GM12865 (cell line): ENCODE results near the gene ZNF599.
A peak's percentile ranks its signal among the peaks of the same experiment; 100 is the strongest.

Source experiments
- DNase-seq: peaks from one replicate; pipeline ENCODE4 v3.0.0; 2010; ENCODE audit warnings: low read depth
- H3K4me3 ChIP-seq: 2 replicates; pipeline ENCODE4 v1.5.1; 2011; ENCODE audit warnings: mild to moderate bottlenecking, low read depth, low read length, control low read depth
- TF ChIP-seq, protein P1 (sequence below): IDR thresholded peaks from 2 replicates; pipeline ENCODE4 v1.5.1; 2011; ENCODE audit warnings: low read length, control low read depth, low read depth, inconsistent platforms; ENCODE audit not compliant: insufficient read depth; ENCODE audit errors: missing control alignments

Gene ZNF599

DNA sequence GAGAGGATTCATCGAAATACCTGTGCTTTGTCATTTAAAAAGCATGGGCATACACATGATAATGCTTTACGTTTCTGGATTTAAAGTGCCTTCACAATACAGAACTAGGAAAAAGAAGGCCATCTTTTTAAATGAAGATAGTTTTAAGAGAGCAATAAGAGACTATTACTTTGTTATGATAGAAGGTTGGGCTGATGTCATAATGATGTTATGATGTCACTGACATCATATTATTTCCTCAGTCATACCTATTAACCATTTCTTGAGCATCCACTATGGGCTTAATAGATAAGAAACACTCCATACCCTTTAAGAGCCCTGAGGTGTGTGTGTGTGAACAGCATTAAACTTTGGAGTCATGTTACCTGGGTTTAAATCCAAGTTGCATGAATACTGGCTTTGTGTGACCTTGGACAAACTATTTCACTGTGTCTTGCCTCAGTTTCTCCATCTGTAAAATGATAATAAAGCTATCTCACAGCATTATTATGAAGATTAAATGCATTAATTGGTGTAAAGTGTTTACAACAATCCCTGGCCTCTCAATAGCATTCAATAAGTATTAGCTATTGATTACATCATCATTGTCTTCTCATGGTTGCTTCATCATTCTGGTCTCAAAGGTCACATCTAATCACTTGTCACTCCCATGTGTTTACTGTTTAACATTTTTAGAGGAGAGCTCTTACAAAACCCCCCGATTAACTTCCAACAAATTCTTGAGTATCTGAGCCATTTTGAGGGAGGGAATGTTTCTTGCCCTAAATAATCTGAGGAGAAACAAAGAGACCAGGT is 27.9 kb downstream of the ZNF599 start:
- TF ChIP-seq, protein P1, sequence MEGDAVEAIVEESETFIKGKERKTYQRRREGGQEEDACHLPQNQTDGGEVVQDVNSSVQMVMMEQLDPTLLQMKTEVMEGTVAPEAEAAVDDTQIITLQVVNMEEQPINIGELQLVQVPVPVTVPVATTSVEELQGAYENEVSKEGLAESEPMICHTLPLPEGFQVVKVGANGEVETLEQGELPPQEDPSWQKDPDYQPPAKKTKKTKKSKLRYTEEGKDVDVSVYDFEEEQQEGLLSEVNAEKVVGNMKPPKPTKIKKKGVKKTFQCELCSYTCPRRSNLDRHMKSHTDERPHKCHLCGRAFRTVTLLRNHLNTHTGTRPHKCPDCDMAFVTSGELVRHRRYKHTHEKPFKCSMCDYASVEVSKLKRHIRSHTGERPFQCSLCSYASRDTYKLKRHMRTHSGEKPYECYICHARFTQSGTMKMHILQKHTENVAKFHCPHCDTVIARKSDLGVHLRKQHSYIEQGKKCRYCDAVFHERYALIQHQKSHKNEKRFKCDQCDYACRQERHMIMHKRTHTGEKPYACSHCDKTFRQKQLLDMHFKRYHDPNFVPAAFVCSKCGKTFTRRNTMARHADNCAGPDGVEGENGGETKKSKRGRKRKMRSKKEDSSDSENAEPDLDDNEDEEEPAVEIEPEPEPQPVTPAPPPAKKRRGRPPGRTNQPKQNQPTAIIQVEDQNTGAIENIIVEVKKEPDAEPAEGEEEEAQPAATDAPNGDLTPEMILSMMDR: no peak
- DNase-seq: no peak
- no peak overlapping the region for H3K4me3 ChIP-seq

DNA sequence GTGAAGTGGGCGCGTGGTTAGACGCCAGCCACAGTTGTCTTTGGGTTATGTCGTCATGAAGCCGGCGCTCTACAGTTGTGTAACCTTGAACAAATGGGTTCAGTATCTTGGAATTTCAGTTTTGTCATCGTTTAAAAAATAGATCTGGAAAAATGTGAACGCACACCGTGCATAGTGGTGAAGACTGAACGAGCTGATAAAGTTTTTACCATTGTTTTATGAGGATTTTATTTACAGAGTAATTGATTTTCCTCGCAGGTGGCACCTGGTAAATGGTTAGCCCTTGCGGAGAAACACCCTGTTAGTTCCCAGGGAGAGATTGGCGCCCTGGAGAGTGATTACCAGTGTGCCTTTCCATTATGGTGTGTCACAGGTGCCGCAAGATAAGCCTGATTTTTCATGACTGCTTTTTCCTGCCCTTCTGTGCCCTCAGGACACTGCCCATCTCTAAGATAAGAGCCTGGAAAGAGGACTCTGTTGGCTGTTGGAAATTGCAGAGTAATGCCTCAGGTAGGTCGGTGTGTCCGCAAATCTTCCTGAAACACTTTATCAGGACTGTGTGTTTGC is 38.4 kb downstream of the ZNF599 start:
- peak overlapping the region; percentile 72 for H3K4me3 ChIP-seq
- DNase-seq: no peak
- TF ChIP-seq, protein P1: no peak

DNA sequence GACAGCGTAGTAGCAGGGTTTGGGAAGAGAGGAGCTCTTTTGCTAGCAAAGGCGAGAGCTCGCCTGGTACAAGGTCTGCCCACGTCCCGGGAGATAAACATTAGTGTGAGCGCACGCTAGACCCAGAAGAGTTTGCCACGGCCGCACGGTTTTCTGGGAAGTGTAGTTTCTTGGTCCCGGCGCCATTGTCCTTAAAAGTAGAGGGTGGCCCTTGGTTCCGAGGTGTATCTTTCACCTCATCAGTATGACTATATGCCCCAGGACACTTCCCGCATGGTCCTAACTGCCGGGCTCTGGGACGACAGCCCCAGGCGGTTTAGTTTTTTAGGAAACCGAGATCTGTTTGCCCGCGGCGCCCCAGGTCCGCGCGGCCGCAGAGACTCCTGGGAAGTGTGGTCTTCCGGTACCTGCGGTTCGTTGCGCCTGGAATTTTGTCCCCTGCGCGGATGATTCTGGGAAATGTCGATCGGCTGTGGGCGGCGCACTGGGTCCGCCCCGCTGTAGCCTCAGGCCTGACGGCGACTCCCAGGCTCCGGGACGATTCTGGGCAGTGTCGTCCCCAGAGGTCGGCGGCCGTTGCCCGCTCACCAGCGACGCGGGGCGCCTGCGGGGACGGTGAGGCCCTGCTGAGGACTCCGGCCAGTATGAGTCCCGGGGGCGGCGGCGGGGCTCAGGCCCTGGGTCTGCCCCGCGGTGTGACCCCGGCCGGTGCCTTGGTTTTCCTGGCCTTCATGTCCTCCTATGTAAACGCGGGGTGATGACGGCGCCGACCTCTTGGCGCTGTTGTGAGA is 39.1 kb downstream of the ZNF599 start, which contains the start of gene ZNF181:
Gene ZNF181, plus strand, starts transcription at position 498 of the 791 bp plus-strand sequence. CDS start 795 bp downstream, outside the sequence.
- TF ChIP-seq, protein P1: no peak
- H3K4me3 ChIP-seq: peak within 1 kb of the TSS; percentile 72
- DNase-seq: peak; percentile 91

DNA sequence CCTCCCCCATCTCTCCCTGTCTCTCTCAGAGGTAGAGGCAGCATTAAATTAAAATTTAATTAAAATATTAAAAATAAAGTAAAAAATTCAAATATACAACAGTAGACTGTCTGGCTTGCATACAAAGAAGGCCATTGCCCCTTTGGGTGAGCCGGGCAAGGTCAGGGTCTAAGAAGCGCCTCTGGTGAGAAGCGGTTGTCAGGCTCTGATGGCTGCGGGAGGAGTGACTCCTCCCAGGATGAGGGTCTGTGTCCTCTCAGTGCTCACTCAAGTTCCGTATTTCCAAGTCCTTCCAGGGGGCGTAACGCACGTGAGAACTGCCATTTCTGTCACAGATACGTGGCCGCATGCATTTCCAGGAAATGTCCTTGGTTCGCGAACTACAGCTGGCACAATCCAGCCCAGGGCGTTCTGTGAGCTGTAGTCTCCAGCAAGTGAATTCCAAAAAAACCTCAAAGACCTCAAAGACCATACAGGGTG is 39.7 kb downstream of the ZNF599 start:
- DNase-seq: peak; percentile 68
- TF ChIP-seq, protein P1: no peak
- H3K4me3 ChIP-seq: peak overlapping the region; percentile 72

DNA sequence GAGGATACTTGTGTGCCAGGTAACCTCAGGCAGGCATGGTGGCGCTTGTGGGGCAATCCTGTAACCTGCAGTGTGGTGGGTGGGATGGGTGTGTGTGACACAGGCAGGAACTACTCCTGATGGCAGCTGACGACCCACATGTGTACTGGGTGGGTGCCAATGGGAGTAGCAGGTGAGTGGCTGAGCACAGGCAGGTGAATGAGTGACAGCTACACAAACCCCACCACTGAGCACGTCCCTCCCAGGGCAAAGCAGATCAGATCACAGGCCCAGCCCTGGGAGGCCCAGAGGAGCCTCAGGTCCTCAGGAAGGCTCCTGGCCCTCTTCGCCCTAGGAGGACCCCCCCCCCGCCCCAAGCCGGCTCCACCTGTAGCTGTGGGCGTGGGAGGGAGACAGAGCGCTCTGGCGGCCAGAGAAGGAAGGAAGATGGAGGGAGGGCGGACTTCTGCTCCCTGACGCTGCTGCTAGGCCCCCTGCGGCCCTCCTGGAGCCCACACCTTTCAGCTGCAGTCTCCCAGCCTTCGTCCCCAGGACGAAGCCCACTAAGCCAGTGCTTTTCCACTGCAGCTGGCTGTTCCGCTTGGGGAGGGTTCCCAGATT is 40.3 kb downstream of the ZNF599 start:
- TF ChIP-seq, protein P1: no peak

DNA sequence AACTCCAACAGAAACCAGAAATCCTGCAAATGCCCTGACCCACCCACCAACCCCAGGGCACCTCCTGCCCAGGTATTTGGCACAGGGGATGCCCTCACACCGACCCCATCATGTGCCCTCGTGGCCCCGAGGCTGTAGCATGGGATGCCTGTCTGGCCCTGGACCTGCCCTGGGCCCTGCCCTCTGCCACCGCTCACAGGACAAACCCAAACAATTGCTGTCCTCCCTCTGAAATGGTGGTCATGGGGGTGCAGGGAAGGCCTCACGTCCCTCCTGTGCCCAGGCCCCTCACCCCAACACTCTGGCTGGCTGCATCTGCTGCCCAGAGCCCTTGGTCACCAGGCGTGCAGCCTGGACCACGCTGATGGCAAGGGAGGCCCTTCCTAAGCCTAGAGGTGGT is 41.1 kb downstream of the ZNF599 start:
- DNase-seq: no peak

More for the DNA sequence above, 40.3 kb downstream of the ZNF599 start:
- H3K4me3 ChIP-seq: peak overlapping the region; percentile 72
- no peak for DNase-seq

More for the DNA sequence above, 41.1 kb downstream of the ZNF599 start:
- TF ChIP-seq, protein P1: no peak
- no peak overlapping the region for H3K4me3 ChIP-seq
